NCI-H2227 (cell line): ENCODE measurements around the gene RRAGC.
"Not testable (repeated sequence)": the region's sequence is repeated elsewhere in the genome, so short reads cannot be mapped to it uniquely, and the experiment has no call there.

Experiments used
- DNase-seq: peaks from one replicate; lab custom pipeline; 2025; ENCODE audit not compliant: unreplicated experiment; lab: John Stamatoyannopoulos, UW

The RRAGC gene

DNA sequence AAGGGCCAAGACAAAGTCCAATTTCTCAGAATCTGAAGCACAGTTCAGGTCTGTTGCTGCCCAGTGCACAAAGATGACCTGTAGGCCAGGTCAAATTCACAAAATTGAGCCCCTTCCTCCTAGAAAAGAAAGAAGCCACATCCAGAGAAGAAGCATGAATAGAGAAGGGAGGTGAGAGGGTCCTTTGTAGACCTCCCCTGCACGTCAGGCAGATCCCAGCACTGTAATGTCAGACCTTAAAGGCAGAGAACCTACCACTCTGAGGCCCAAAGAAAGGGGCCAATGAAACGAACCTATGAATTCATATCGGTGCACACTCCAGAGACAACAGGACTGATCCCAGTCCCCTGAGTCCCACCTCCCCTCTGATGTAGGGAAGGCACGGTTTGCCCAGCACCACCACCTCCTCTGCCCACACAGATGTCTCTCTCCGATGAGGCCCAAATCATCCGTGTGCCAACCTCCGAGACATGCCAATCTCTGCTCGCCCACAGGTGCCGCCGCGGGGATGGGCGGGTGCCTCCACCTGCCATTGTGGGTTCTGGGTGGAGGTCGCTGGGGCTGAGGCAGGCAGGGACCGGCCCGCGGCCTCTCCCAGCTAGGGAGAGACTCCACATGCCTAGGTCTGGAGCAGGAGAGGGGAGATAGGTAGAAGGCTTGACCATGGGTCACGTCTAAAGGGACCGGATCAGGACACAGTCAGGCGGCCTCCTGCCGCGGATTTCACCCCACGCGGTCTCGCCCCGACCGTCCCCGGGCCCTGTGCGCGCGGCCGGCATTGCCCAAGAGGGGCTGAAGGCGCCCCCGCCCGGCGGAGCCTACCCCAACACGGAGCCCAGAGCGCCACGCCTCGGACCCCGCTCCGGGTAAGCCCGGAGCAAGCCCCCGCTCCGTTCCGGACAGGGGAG is 42.1 kb downstream of the RRAGC start:
- no peak for DNase-seq

DNA sequence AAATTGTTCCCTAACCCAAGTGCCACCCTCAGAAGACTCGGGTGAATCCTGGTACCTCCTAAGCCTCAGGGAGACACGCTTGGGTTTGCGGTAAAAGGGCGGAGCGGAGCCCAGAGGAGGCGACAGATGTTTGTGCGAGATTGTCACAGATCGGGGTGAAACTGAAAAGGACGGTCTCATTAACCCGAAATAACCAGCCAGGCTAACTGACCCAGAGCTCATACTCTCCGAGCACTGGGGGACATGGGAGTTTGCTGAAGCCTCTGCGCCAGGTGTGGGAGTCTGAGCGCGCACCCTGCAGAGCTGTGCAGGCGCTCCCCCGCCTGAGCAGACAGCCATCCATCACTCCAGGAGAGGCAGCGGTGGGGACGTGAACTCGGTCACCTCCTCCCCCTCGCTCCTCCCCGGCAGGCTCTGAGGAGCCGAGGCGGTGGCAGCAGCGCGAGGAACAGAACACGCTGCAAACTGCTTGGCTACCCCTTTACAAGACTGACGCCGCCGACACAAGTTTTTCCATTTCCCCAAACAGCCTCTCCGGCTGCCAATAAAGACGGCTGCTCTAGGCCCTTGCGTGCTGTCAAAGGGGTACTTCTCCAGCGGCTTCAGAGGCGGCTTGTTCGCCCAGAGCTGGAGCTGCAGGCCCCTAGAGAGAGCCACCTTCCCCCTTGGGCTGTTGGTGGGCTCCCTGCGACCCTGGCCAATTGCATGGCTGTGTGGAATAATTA is 43.5 kb downstream of the RRAGC start:
- peak; percentile 74 for DNase-seq

DNA sequence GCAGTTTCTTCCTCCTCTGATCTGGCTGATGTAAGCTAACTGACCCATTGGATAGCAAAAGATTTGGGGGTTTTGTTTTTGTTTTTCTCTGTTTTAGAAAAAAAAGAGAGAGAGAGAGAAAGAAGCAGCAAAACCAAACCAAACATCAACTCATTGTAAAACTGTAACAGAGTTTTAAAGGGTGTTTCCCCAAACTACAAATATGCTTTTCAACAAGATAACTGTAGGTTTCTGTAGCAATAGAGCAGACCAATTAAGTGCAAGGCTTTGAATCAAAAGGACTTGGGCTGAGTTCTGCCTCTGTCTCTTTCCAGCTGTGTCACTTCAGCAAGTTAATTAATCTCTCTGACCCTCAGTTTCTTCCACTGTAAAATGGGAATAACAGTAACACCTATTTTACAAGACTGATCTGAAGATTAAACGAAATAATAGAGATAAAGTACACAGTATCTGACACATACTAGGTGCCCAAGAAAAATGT is 44.5 kb downstream of the RRAGC start:
- DNase-seq = no peak

DNA sequence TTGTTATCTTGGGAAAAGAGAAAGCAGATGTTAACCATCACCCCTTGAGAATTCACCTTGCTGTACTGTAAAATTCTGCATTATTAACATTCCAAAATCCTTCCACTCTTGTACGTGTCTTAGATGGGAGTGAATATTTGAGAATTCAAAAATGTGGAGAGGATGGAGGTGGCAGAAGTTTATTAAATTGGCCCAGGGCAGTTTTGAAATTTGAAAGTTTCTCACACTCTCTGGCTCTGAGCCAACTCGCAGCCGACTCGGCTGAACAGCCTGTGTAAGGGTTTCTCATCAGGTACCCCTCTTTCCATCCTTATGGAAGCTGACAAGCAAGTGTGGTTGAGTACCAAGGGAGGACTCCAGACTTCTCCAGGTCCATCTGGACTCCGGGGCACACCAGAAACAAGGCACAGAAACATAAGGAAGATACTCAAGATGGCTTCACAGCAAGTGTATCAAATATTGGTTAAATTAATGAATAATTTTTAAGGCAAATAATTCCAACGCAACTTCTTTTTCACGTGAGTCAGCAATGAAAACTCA is 45.1 kb downstream of the RRAGC start:
- no peak for DNase-seq

DNA sequence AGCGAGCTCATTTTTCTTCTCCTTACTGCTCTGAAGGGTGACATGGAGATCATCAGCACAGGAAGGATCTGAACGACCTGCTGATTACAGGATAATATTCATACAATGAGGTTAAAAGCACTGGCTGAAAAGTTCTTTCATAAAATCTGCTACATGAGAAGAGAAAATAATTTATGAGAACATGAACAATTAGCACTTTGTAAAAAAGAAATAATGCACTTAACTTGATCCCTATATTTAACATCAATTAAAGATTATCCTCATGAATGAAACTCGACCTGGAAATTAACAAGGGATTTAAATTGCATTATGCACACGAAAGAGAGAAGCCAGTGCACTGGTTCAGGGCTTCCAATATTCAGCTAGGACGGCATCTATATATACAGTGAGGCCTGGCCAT is 46.6 kb downstream of the RRAGC start:
- no peak for DNase-seq

DNA sequence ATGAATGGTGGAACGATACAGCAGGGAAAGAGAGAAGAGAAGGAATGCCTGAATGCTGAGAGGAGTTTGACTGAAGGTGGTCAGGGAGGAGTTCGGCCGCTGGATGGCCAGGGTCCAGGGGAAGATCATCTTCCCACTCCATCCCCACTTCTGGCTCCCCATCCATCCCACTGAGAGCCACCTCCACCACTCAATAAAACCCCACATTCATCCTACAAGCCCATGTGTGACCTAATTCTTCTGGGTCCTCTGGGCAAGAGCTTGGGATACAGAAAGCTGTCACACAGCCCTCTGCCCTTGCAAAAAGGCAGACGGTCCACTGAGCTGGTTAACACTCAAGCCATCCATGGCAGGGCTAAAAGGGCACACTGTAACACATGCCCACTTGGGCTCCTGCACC is 48.1 kb downstream of the RRAGC start:
- not testable (repeated sequence) for DNase-seq

DNA sequence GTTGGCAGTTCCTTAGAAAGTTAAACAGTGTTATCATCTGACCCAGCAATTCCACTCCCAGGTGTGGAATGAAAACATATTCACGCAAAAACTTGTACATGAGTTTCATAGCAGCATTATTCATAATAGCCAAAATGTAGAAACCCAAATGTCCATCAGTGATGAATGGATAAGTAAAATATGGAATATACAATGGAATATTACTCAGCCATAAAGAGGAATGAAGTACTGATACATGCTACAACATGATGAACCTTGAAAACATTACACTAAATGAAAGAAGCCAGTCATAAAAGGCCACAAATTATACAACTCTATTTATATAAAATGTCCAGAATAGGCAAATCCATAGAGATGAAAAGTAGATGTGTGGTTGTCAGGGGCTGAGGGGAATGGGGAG is 53.5 kb downstream of the RRAGC start:
- DNase-seq = no peak

DNA sequence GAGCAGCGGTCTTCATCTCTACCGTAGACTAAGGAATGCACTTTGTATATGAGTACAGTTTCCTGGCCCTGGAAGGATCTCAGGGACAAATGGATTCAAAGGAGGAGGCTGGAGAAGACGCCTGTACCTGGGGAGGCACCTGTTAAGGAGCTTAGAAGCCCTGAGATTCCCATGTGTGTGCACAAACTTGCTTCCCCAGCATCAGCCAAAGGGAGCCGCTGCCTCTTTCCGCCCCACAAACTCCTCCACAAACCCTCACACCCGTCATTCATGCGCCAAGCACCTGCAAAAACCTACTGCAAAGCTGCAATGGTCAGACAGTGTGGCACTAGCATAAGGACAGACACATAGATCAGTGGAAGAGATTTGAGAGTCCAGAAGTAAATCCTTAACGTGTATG is 54.5 kb downstream of the RRAGC start:
- DNase-seq = no peak

DNA sequence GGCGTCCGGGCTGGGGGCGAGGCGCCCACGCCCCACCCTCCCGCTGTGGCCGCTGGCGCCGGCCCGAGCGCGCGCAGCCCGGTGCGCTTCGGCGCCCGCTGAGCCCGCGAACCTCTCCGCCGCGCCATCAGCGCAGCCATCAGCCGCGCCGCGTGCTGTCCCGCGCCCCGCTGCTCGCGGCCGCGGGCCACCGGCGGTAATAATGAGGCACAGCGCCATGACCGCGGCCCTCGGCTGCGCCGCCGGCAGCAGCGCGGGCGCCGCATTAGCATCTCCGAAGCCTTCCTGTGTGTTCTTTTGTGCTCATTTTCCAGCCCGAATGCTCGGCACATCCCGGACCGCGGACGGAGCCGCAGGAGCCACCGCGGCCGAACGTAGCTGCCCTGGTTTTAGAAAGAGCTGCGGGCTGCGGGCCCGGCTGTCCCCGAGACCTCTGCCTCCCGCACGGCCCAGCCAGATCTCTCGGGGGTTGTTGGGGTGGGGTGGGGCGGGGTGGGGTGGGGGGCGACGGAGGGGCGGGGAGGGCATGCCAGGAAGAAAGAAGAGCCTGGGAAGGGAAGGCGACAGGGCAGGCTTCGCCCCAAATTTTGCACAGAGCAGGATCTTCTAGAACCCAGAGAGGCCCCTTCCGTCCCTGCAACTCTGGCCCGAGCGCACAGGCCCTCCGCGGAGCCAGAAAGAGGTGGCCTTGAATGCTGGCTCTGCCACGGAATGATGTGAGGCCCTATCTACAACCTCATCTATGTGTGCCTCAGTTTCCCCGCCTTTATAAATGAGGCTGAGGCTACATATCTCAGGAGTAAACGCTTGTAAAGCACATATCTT is 55.3 kb downstream of the RRAGC start:
- DNase-seq = peak; percentile 57

DNA sequence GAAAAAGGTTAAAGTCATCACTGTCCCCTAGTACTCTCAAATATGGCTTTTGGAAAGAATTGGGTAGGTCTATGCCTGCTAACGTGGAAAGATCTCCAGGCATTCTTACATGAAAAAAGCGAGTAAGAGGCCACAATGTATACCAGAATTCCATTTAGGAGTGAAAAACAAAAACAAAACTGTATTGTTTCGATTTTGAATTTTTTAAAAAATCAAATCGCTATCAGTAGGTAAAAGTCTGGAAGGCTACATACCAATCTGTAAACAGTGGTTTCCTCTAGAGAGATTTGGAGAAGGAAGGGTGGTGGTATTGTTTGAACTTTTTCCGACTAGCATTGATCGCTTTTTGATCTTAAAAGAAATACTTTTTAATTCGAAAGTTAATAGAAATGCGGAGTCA is 55.9 kb downstream of the RRAGC start:
- DNase-seq = no peak

DNA sequence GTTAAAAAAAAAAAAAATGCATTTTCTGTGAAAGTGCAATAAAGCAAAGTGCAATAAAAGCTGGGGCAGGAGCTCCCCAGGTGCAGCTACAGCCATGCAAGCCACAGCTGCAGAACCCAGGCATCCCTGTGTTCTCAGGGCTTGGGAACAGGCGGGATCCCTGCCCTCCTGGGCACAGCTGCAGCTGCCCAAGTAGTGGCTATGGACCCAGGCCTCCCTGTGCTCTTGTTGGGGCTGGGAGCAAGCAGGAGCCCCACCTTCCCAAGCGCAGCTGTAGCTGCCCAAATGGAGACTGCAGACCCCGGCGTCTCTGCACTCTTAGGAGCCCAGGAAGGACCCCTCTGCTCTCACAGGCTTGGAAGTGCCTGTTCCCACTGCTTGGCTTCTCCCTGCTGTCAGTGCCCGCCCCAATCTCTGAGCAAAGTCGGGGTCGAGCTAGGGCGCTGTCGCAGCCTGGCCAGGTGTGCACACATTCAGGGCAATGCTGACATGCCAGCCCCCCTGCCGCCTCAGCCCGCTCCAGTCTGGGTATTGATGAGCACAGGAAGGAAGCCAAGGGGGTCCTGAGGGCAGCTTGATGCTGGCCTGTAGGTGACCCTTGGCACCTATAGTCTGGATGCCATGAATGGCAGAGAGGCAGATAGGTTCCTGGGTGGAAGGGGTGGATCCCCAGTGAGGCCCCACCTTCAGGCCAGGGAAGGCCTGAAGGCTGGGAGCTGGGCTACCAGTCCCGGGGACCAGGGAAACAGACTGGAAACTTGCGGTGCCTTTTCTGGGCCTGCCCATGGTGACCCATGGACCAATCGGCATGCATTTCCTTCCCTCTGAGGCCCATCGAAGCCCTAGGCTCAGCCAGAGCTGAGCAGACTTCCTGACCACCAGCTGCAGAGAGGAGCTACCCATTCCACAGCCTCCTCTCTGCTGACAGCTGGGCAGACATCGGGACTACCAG is 58.6 kb downstream of the RRAGC start:
- DNase-seq = no peak

DNA sequence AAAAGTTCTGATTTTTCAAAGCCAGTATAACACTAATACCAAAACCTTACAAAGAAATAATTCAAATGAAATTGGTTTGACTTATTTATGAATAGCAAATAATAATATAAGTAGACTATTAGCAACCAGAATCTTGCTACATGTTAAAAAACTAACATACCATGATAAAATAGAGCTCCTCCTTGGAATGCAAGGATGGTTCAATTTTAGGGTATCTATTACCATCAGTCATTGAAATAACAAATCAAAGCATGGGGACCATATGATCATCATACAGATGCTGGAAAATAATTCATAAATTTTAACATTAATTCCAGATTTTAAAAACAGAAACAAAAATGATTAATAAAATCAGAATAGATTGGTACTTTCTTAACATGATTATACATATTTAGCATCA is 66.3 kb downstream of the RRAGC start:
- no peak for DNase-seq

DNA sequence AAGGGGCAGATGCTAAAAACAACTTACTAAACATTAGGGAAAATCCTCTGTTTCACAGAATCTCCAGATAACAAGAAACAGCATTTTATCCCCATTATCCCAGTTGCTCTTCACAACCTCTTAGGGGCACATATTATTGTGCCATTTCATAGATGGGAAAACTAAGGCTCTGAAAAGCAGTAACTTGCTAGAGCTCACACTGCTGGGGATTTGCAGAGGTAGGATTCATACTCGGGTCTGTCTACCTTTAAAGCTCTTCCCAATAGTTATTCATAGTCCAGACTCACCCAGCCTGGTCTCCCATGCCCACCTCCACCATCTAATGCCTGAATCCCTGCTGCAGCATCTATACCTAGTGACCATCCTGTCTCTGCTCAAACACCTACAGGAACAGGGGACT is 67.7 kb downstream of the RRAGC start:
- no peak for DNase-seq

DNA sequence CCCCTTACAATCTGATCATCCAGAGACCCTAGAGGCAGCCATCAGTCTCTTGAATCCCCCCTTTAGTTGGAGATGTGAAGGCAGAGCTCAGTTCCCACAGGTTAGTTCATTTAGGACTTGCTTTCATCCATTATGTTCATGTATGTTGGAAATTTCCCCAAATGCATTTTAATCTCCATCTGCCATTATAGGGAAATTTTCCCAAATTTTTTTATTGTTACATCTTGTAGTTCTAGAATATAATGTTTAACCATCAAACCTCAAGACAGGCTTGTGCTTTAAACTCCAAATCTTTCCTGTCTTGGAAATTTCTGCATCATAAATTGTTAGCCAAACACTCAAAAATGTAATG is 68.4 kb downstream of the RRAGC start:
- DNase-seq = no peak

DNA sequence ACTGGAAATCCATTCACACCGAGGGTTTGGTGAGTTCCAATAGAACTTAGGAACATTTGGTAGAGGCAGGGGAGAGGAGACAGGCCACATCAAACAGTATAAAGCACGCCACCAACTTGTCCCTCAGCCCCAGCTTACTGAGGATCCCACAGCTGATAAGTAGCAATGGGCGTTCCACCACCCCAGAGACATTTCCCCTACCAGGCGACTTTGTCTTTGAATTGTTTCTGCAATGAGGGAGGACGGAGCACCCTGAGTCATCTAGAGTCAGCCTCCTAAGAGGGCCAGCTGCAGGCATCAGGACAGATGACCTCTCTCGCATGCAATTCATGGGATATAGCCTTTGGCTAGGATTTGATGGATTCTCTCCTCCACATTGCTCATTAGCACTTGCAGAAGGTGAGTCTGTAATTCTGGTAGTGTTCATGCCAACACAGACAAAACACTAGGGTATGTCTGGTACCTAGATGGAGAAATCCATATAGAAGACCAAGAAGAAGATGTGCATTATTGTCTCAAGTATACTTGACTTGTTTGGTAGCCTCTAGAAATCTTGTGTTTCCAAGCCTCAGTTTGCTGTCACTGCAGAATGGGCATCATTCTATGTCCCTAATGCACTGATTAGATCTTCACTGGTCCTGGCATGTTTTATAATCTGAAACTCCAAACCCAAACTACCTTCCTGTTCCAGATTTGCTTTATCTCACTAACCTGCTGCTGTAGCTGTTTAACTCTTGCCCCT is 69.0 kb downstream of the RRAGC start:
- no peak for DNase-seq

DNA sequence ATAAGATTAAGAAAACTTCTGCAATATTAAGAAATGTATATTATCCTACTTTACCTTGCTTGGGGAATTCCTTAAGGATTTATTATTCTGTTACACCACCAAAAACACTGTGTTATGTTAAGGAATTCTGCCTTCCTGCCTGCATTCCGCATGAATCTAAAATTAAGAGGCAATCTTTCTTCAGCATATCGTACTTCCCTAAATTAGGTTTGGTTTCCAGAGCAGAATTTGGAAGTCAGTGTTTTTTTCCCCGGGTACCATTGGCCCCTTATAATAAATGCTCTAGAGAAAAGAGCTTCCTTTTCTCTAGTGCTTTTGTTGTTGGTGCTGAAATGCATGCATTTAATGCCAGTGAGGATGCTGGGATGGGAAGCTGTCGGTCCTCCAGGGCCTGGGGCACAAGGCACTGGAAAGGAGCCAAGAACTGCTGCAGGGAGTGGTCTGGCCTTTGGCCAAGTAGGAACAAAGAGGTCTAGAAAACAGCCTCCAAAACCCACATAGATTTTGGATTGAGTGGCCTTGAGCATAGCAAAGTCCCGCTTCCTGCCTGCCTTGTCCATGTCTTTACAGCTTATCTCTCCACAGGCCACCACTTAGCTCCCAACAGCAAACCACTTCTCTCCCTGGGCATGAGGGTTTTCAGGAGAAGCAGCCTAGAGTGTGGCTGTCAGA is 69.9 kb downstream of the RRAGC start:
- peak; percentile 50 for DNase-seq

DNA sequence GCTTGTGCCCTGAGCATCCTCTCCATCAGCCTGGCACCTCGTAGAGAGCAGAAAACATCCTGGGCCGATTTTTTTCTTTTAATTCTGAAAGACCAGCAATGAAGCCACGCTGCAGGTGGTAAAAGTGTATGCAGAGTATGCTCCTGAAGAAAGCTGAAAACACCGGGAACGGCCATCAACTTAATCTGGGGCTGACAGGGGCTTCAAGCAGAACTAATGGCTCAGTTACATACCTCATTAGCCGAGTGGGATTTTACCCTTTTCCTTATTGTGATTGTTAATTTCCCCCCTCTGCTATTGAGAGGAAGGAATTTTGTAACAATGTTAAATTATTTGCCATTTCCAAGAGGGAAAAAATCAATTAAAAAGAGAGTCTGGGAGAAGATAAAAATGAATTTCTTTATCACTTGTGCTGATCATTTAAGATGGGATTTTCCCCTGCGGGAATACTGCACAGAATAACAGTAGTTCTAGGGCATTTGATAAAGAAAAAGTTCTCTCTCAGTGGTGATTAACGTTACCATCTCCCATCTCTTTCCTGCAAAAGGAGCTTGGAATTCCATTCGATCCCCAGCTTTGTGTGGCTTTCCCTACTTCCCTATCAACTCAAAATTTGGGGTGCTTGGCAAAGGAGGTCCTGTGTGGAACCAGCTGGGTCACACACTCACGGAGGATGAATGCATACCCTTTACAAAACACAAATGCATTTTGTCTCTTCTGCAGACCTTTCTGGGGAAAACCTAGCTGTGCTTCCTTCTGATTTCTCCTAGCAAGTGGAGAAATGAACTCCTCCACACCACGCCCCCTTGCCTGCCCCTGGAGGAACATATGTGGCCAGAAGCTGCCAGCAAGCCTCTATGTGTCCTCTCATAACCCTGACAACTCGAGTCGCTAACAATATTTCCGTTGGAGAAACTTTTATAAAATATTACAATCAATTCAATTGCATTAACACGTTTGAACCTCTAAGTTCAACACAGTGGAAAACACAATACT is 70.9 kb downstream of the RRAGC start:
- no peak for DNase-seq
